H1 (cell line): ENCODE results near the gene HABP4. TPM values are rescaled to one million over a fixed set of nuclear protein-coding genes. Genes with fewer than 3 reads are reported as not detected.

ENCODE experiments used
- CTCF ChIA-PET: fragments of 300-600 bp; sonication (Branson Sonifier 250); formaldehyde crosslinking; loops from one replicate; lab custom pipeline; 2021; ENCODE audit not compliant: partially characterized antibody; lab: Charles Lee
- POLR2A ChIA-PET: fragments of 300-600 bp; sonication (Branson Sonifier 250); formaldehyde crosslinking; loops from one replicate; lab custom pipeline; 2021; ENCODE audit warnings: inconsistent platforms; ENCODE audit not compliant: partially characterized antibody; lab: Charles Lee
- DNase-seq, 2 experiments: peaks; one replicate each; pipeline versions ENCODE4 v3.0.0 to v3.0.0-alpha.2; 2010 to 2022; ENCODE audit warnings: low spot score in 2 of 2, low read depth in 1 of 2, mixed read lengths in 1 of 2
- FAIRE-seq: peaks from 2 replicates; lab custom pipeline; 2011; peaks lifted over from hg19 to GRCh38; lab: Jason Lieb, UNC
- H2AFZ ChIP-seq: 2 replicates; pipeline ENCODE4 v1.8.1; 2012; ENCODE audit warnings: low read length, inconsistent platforms
- H2AK5ac ChIP-seq: 2 replicates; pipeline ENCODE4 v1.6.1; 2013; ENCODE audit warnings: low read depth, low read length
- H2BK120ac ChIP-seq: replicated peaks from 2 replicates; pipeline ENCODE3; 2013; ENCODE audit warnings: low read depth, low read length, inconsistent platforms
- H2BK12ac ChIP-seq: 2 replicates; pipeline ENCODE4 v1.6.1; 2013; ENCODE audit warnings: low read depth, low read length
- H2BK15ac ChIP-seq: 2 replicates; pipeline ENCODE4 v1.6.1; 2013; ENCODE audit warnings: low read length
- H2BK20ac ChIP-seq: 2 replicates; pipeline ENCODE4 v1.6.1; 2013; ENCODE audit warnings: low read length
- H2BK5ac ChIP-seq: 2 replicates; pipeline ENCODE4 v1.6.1; 2013; ENCODE audit warnings: low read depth, low read length
- H3K14ac ChIP-seq: 2 replicates; pipeline ENCODE4 v1.6.1; 2013; ENCODE audit warnings: inconsistent platforms; ENCODE audit not compliant: insufficient read length
- H3K18ac ChIP-seq: 2 replicates; pipeline ENCODE4 v1.6.1; 2013; ENCODE audit warnings: low read length; ENCODE audit errors: extremely low read depth
- H3K23ac ChIP-seq: 2 replicates; pipeline ENCODE4 v1.6.1; 2013; ENCODE audit warnings: inconsistent platforms; ENCODE audit not compliant: insufficient read length
- H3K23me2 ChIP-seq: 2 replicates; pipeline ENCODE4 v1.6.1; 2013; ENCODE audit warnings: low read depth, low read length
- H3K27ac ChIP-seq: 2 replicates; pipeline ENCODE4 v1.6.1; 2011; ENCODE audit warnings: low read depth, low read length, inconsistent platforms
- H3K27me3 ChIP-seq, 4 experiments: replicated peaks in 1 of 4; 1 replicate in 1 of 4; 2 replicates in 3 of 4; pipeline versions ENCODE4 v1.6.1 to v1.8.1; 2011 to 2013; ENCODE audit warnings: low read length in 3 of 4, mild to moderate bottlenecking in 3 of 4, inconsistent platforms in 2 of 4, mixed read lengths in 2 of 4, moderate library complexity in 1 of 4; ENCODE audit not compliant: control insufficient read depth in 3 of 4, insufficient read depth in 3 of 4; ENCODE audit errors: extremely low read depth in 1 of 4
- H3K36me3 ChIP-seq, 4 experiments: 2 replicates each; pipeline versions ENCODE4 v1.6.1 to v1.8.1; 2011 to 2013; ENCODE audit warnings: mild to moderate bottlenecking in 4 of 4, low read length in 3 of 4, moderate library complexity in 2 of 4, control low read depth in 1 of 4, inconsistent platforms in 1 of 4; ENCODE audit not compliant: insufficient read depth in 4 of 4, control insufficient read depth in 2 of 4
- H3K4ac ChIP-seq: replicated peaks from 2 replicates; pipeline ENCODE3; 2013; ENCODE audit warnings: low read length, low read depth, mixed read lengths, inconsistent platforms; ENCODE audit not compliant: insufficient read length
- H3K4me1 ChIP-seq, 4 experiments: replicated peaks in 1 of 4; 1 replicate in 1 of 4; 2 replicates in 3 of 4; pipeline versions ENCODE4 v1.6.1 to v1.8.1; 2011 to 2013; ENCODE audit warnings: low read length in 3 of 4, inconsistent platforms in 2 of 4, mixed read lengths in 1 of 4; ENCODE audit not compliant: insufficient read depth in 4 of 4, control insufficient read depth in 3 of 4
- H3K4me2 ChIP-seq, 2 experiments: 2 replicates each; pipeline versions ENCODE4 v1.6.1 to v1.8.1; 2011 to 2013; ENCODE audit warnings: low read depth in 2 of 2, low read length in 2 of 2, control low read depth in 1 of 2, inconsistent platforms in 1 of 2, mild to moderate bottlenecking in 1 of 2; ENCODE audit not compliant: insufficient read depth in 1 of 2
- H3K4me3 ChIP-seq, 4 experiments: fragments of 200-600, 300-600 bp in 1 of 4; sonication (generic), shearing (Covaris generic), sonication (Bioruptor Twin) in 1 of 4; 2 replicates each; pipeline versions ENCODE4 v1.5.1 to v1.8.1; 2011 to 2016; ENCODE audit warnings: low read length in 4 of 4, low read depth in 3 of 4, control low read depth in 2 of 4, inconsistent platforms in 2 of 4, mild to moderate bottlenecking in 2 of 4, mixed read lengths in 1 of 4, moderate library complexity in 1 of 4; ENCODE audit not compliant: insufficient read depth in 2 of 4; ENCODE audit errors: extremely low read depth in 1 of 4
- H3K56ac ChIP-seq: replicated peaks from 2 replicates; pipeline ENCODE3; 2013; ENCODE audit warnings: low read depth, mild to moderate bottlenecking, mixed read lengths, low read length, inconsistent platforms; ENCODE audit not compliant: insufficient read length
- H3K79me1 ChIP-seq: 2 replicates; pipeline ENCODE4 v1.6.1; 2013; ENCODE audit warnings: low read depth, low read length, control low read depth
- H3K79me2 ChIP-seq, 2 experiments: 2 replicates each; pipeline versions ENCODE4 v1.6.1 to v1.8.1; 2012 to 2013; ENCODE audit warnings: low read length in 2 of 2, mild to moderate bottlenecking in 2 of 2, inconsistent platforms in 1 of 2; ENCODE audit not compliant: insufficient read depth in 2 of 2, control insufficient read depth in 1 of 2
- H3K9ac ChIP-seq, 4 experiments: replicated peaks in 1 of 4; 1 replicate in 1 of 4; 2 replicates in 3 of 4; pipeline versions ENCODE4 v1.6.1 to v1.8.1; 2011 to 2013; ENCODE audit warnings: low read depth in 3 of 4, low read length in 3 of 4, control low read depth in 2 of 4, mild to moderate bottlenecking in 2 of 4, moderate library complexity in 2 of 4, inconsistent platforms in 1 of 4; ENCODE audit errors: extremely low read depth in 1 of 4
- H3K9me3 ChIP-seq, 2 experiments: 2 replicates each; pipeline versions ENCODE4 v1.6.1 to v1.8.1; 2012 to 2013; ENCODE audit warnings: mild to moderate bottlenecking in 2 of 2, moderate library complexity in 2 of 2, control low read depth in 1 of 2, inconsistent platforms in 1 of 2, low read depth in 1 of 2, low read length in 1 of 2, mixed read lengths in 1 of 2; ENCODE audit not compliant: insufficient read depth in 2 of 2
- H4K20me1 ChIP-seq, 2 experiments: replicated peaks in 1 of 2; 2 replicates each; pipeline versions ENCODE3 to v1.8.1; 2011 to 2013; ENCODE audit warnings: inconsistent platforms in 2 of 2, low read length in 2 of 2, mild to moderate bottlenecking in 1 of 2; ENCODE audit not compliant: insufficient read depth in 2 of 2, control insufficient read depth in 1 of 2
- H4K5ac ChIP-seq: 2 replicates; pipeline ENCODE4 v1.6.1; 2013; ENCODE audit warnings: low read length, low read depth, mixed read lengths, inconsistent platforms; ENCODE audit not compliant: insufficient read length
- H4K8ac ChIP-seq: 2 replicates; pipeline ENCODE4 v1.8.0; 2013; ENCODE audit warnings: mild to moderate bottlenecking, moderate library complexity, low read length, inconsistent platforms; ENCODE audit not compliant: insufficient read depth; ENCODE audit errors: extremely low read depth
- H4K91ac ChIP-seq: replicated peaks from 2 replicates; pipeline ENCODE3; 2013; ENCODE audit warnings: low read length, mixed read lengths, inconsistent platforms; ENCODE audit not compliant: insufficient read length
- ASH2L ChIP-seq: fragments of 200-600, 300-600 bp; sonication (generic); IDR thresholded peaks from one replicate; pipeline ENCODE4 v1.7.1; 2017; ENCODE audit warnings: low read length
- CREB1 ChIP-seq: IDR thresholded peaks from 2 replicates; pipeline ENCODE4 v1.6.1; 2012; ENCODE audit warnings: inconsistent platforms
- EP300 ChIP-seq, 2 experiments: IDR thresholded peaks; 1 replicate in 1 of 2; 2 replicates in 1 of 2; pipeline ENCODE4 v1.6.1; 2011 to 2012; ENCODE audit warnings: low read depth in 2 of 2, low read length in 2 of 2, mild to moderate bottlenecking in 2 of 2, borderline replicate concordance in 1 of 2, inconsistent platforms in 1 of 2, moderate library complexity in 1 of 2
- HDAC2 ChIP-seq, 2 experiments: fragments of 300-600 bp in 1 of 2; sonication (generic) in 1 of 2; IDR thresholded peaks; 2 replicates each; pipeline ENCODE4 v1.6.1; 2011 to 2012; ENCODE audit warnings: low read depth in 2 of 2, low read length in 2 of 2, mild to moderate bottlenecking in 2 of 2, moderate library complexity in 2 of 2, borderline replicate concordance in 1 of 2, inconsistent platforms in 1 of 2
- KDM4A ChIP-seq: IDR thresholded peaks from one replicate; pipeline ENCODE4 v1.7.1; 2012; ENCODE audit warnings: low read depth, mild to moderate bottlenecking, moderate library complexity, low read length, inconsistent platforms; ENCODE audit not compliant: severe bottlenecking
- POLR2A ChIP-seq, 2 experiments: IDR thresholded peaks; 1 replicate in 1 of 2; 2 replicates in 1 of 2; pipeline ENCODE4 v1.6.1; 2011; ENCODE audit warnings: low read depth in 2 of 2, low read length in 2 of 2, mild to moderate bottlenecking in 2 of 2; ENCODE audit errors: control extremely low read depth in 1 of 2
- POLR2AphosphoS5 ChIP-seq: IDR thresholded peaks from 2 replicates; pipeline ENCODE4 v1.6.1; 2011; ENCODE audit warnings: low read depth, low read length
- RNF2 ChIP-seq: fragments of 200-900, 300-1000 bp; sonication (generic); IDR thresholded peaks from 2 replicates; pipeline ENCODE4 v1.7.1; 2016; ENCODE audit warnings: borderline replicate concordance, low read depth, mild to moderate bottlenecking, antibody characterized with exemption, low read length; ENCODE audit not compliant: poor library complexity, severe bottlenecking; ENCODE audit errors: missing control alignments
- SIN3A ChIP-seq, 2 experiments: IDR thresholded peaks in 1 of 2; conservative IDR thresholded peaks in 1 of 2; 2 replicates each; pipeline ENCODE4 v1.6.1; 2011 to 2012; ENCODE audit warnings: low read length in 2 of 2, improper control_type of control experiment in 1 of 2, low read depth in 1 of 2, mild to moderate bottlenecking in 1 of 2
- SP4 ChIP-seq: IDR thresholded peaks from 2 replicates; pipeline ENCODE4 v1.6.1; 2012; ENCODE audit warnings: low read length, inconsistent platforms
- WGBS, 2 experiments: shearing (Covaris generic) in 1 of 2; methylation state at CpG; one replicate each; pipeline versions ENCODE4 v1.1.6 to v1.1.7; 2013 to 2015; ENCODE audit warnings: low lambda C conversion rate in 2 of 2, mixed read lengths in 2 of 2, inconsistent platforms in 1 of 2, low coverage in 1 of 2, missing lambda C conversion rate in 1 of 2; ENCODE audit not compliant: insufficient replicate concordance in 2 of 2, insufficient coverage in 1 of 2, insufficient read length in 1 of 2; ENCODE audit errors: extremely low coverage in 1 of 2, missing lambda C conversion rate in 1 of 2; 5-methylcytosine and 5-hydroxymethylcytosine counted together
- polyA plus RNA-seq, 7 experiments: library from polyadenylated mRNA; depleted of rRNA in 3 of 7; stranded (reverse) in 5 of 7; unstranded in 2 of 7; fragments of >200 nt in 5 of 7; fragments of 200-250 nt in 2 of 7; gene quantifications; 1 replicate in 5 of 7; 2 replicates in 1 of 7; 4 replicates in 1 of 7; pipeline versions ENCODE4 v1.2.1 to v1.2.3, GENCODE V29; 2011 to 2013; ENCODE audit warnings: missing spikeins in 2 of 7, mixed read lengths in 2 of 7
- total RNA-seq: library from RNA; stranded (reverse); fragmentation: NEBNext Ultra II Directional; extraction: Animal tissue kit (Norgen Biotek cat#: 25700); gene quantifications from 2 replicates; pipeline ENCODE4 v1.2.1, GENCODE V29; 2021

The HABP4 gene
- total and polyA plus RNA-seq, 2 of the 8 experiments (the other 6 are each of a cell fraction or from before 2014, with no cell fraction given): 3.3 to 11.2 TPM

- H3K36me3 ChIP-seq: no peaks in the 10 kb centered on the region
- H3K4ac ChIP-seq: peak overlapping the region; percentile 53
- H2BK120ac ChIP-seq: no peak overlapping the region
- no peak overlapping the region for H2BK20ac ChIP-seq
- no peak overlapping the region for H3K23ac ChIP-seq
- H4K20me1 ChIP-seq: peaks cover 2 to 6% of the 10 kb centered on the region in 2 experiments
- H2BK5ac ChIP-seq: peak overlapping the region; percentile 92
- no peak overlapping the region for H2AK5ac ChIP-seq
- DNase-seq (peak in 1 of 2 experiments; percentile 85), FAIRE-seq (no peak)
- peaks cover 3 to 14% (median 7%) of the 10 kb centered on the region in 4 experiments for H3K4me1 ChIP-seq
- H3K79me1 ChIP-seq: peaks cover 4% of the 10 kb centered on the region; the same call in 1 of the 2 replicates
- H3K79me2 ChIP-seq: peaks cover 2 to 28% of the 10 kb centered on the region in 2 experiments; a peak in 2 of 4 replicates
- H2BK15ac ChIP-seq: no peak overlapping the region; the same call in 1 of the 2 replicates
- H3K23me2 ChIP-seq: peaks cover 12% of the 10 kb centered on the region
- no peak overlapping the region for H2BK12ac ChIP-seq
- H3K4me3 ChIP-seq: peak overlapping the region; percentile 82 to 98 (median 82)
- H3K9ac ChIP-seq: peak overlapping the region; percentile 71 to 85 (median 78)
- H3K56ac ChIP-seq: peak overlapping the region; percentile 90
- WGBS, 2 experiments: 2% methylated on average over 23 of the region's 58 CpGs; no CpG with 5 or more reads in 1 of the 2 experiments
- peak overlapping the region; percentile 51 for H3K18ac ChIP-seq
- POLR2A ChIA-PET: interaction anchor here (0.6 to 1.2 kb wide), 8 partner anchors 10 to 235 kb away, joined by 3 to 4 read pairs (median 3); no protein-coding TSS in a partner anchor
- H3K14ac ChIP-seq: no peak overlapping the region
- 0 out of 2 replicates have a peak overlapping the region, but pooled peaks have one; percentile 13 for H2AFZ ChIP-seq
- H3K27me3 ChIP-seq: no peaks in the 10 kb centered on the region
- peak overlapping the region; percentile 75 to 98 for H3K4me2 ChIP-seq
- H3K27ac ChIP-seq: peak overlapping the region; percentile 86
- CTCF ChIA-PET: interaction anchor here (0.5 to 1.0 kb wide), 3 partner anchors 33 to 152 kb away, joined by 3 to 5 read pairs (median 3); no protein-coding TSS in a partner anchor
- H4K5ac ChIP-seq: peak overlapping the region; percentile 99
- no peaks in the 10 kb centered on the region for H3K9me3 ChIP-seq
- H4K8ac ChIP-seq: peak overlapping the region; percentile 95; the same call in 1 of the 2 replicates
- H4K91ac ChIP-seq: peak overlapping the region; percentile 85
- peak; percentile 69 to 80; a peak in 2 of 4 replicates for TF ChIP-seq SIN3A (conservative IDR thresholded peaks at IDR 0.05 in 1 of 2, IDR thresholded peaks at IDR 0.05 in 1 of 2; ENCODE audit: low read depth in 1 of 2, low read length in 2 of 2)
- peak; percentile 77 for TF ChIP-seq ASH2L
- TF ChIP-seq POLR2A (IDR thresholded peaks at IDR 0.05; ENCODE audit: control extremely low read depth in 1 of 2, low read depth in 2 of 2, low read length in 2 of 2): peak in 1 of 2 experiments; percentile 58; a peak in 2 of 3 replicates
- TF ChIP-seq POLR2AphosphoS5: peak; percentile 35; the same call in 1 of the 2 replicates
- no peak for TF ChIP-seq RNF2
- TF ChIP-seq CREB1: no peak
- no peak for TF ChIP-seq EP300 (IDR thresholded peaks at IDR 0.05; ENCODE audit: borderline replicate concordance in 1 of 2, low read depth in 2 of 2, low read length in 2 of 2)
- 0 out of 4 replicates have a peak, but pooled peaks of 1 of the 2 experiments have one; percentile 78 for TF ChIP-seq HDAC2 (IDR thresholded peaks at IDR 0.05; ENCODE audit: borderline replicate concordance in 1 of 2, low read depth in 2 of 2, low read length in 2 of 2)
- 0 out of 2 replicates have a peak, but pooled peaks have one; percentile 6 for TF ChIP-seq SP4
- peak; percentile 43 for TF ChIP-seq KDM4A
Measured at GRCh38 chr9:96418920-96419690, 30.9 kb upstream of the HABP4 start.
